RPMI8226 (cell line): ENCODE measurements around the gene STK17A.
A peak's percentile ranks its signal among the peaks of the same experiment; 100 is the strongest.
"Not testable (repeated sequence)": the region's sequence is repeated elsewhere in the genome, so short reads cannot be mapped to it uniquely, and the experiment has no call there.

Experiments
- DNase-seq: peaks from one replicate; pipeline ENCODE4 v3.0.0-alpha.2; 2015

STK17A gene

DNA sequence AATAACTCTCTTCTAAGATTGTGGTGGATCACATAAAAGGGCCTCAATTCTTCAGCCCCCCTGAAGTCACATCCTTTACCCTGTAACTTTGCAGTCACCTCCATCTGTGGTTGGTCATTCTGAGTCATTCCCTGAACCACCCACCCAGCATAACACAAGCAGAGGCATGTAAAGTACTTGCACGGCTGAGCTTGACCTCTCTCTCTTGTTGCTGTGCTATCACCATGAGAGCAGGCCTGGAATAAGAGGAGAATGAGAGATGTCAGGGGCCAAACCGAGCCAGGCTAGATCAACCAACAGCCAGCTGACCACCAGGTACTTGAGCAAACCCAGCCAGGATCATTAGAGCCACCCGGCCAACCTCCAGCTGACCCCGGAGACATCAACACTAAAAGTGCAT is 13.5 kb upstream of the STK17A start:
- no peak for DNase-seq

- no peak for DNase-seq
Measured at GRCh38 chr7:43570688-43571365, 12.1 kb upstream of the STK17A start.

DNA sequence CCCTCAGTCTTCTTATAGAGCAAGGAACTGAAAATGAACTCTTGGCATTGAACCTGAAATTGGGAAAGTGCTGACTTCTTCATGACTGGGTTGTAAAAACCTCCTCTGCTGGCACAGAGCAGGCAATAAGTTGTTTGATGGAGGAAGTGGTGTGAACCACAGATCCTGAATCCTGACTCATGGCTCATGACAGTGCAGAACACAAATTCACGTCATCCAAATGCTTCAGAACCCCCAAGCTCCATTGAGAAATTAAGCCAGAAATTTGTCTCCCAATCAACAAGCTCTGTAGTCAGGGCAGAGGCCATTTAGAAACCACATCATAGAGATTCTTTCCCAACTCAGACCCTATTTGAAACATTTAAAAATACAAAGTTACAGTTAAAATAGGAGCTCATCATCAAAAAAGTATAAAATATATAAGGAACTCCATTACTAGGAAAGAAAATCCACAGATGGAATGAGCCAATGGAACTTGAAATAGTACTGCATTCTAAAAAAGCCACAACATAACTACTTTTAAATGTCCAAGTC is 10.3 kb upstream of the STK17A start:
- DNase-seq: peak; percentile 95

- DNase-seq: not testable (repeated sequence)
Measured at GRCh38 chr7:43573832-43574231, 9.1 kb upstream of the STK17A start.

DNA sequence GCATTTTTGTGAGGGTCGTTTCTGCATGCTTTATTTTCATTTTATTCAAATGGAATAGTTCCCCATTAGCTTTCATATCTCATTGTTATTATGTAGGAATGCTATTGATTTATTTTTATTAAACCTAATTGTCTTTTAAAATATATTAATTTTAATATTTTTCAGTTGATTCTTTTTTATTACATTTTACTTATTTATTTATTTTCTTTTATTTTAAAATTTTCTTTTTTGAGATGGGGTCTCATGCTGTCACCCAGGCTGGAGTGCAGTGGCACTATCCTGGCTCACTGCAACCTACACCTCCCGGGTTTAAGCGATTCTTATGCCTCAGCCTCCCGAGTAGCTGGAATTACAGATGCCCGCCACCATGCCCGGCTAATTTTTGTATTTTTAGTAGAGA is 7.4 kb upstream of the STK17A start:
- DNase-seq: no peak

DNA sequence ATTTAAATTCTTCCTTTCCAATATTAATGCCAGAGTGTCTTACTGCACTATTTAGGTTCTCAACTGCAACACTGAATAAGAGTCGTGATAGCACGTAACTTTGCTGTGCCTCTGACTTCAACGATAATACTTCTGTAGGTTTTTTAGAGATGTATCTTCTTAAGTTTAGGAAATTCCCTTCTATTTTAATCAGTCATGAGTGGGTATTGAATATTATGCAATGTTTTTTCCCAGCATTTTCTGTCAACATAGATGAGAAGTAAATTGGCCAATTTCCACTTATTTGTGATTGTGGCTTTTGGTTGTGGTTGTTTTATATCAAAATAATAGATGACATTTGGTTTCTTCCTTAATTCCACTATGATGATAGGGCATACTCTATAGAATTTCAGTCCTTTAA is 6.7 kb upstream of the STK17A start:
- no peak for DNase-seq

DNA sequence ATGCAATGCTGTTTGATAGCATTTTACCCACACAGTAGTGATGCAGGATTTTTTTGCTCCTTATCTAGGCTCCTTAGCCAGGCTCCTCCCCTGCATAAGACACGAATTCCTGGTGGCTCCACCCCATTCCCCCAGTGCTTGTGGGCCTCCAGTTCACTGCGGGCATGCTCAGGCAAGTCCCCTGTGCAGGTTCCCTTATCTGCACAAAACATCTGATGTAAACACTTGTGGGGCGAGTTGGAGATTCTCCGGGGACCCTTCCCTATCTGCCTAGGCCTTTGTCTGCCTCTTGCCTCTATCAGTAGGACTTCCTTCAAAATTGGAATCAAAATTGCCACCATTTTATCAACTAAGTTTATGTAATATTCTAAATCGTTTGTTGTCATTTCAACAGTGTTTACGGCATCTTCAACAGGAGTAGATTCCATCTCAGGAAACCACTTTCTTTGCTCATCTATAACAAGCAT is 5.4 kb upstream of the STK17A start:
- DNase-seq: no peak

GRCh38 chr7:43583424-43584194 is 701 bp downstream of the STK17A start:
- DNase-seq: peak; percentile 85

DNA sequence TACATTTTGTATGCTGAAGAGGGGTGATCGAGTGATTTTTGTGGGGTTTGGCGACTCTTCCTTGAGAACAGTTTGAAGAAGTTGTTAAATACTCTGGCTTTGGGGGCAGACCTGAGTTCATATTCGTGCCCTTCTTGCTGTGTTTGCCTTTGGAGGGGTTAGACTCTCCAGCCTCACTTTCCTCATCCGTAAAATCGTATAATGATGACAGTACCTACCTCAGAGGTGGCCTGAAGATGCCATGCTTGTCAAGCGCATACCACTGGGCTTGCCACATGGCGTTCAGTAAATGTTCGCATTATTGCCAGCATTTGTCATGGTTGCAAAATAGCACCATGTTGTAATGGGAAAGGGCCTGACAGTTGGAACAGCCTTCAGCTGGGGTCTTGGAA is 1.3 kb downstream of the STK17A start:
- DNase-seq: peak; percentile 69

- DNase-seq: peak; percentile 24
Measured at GRCh38 chr7:43584733-43585132, 1.8 kb downstream of the STK17A start.

DNA sequence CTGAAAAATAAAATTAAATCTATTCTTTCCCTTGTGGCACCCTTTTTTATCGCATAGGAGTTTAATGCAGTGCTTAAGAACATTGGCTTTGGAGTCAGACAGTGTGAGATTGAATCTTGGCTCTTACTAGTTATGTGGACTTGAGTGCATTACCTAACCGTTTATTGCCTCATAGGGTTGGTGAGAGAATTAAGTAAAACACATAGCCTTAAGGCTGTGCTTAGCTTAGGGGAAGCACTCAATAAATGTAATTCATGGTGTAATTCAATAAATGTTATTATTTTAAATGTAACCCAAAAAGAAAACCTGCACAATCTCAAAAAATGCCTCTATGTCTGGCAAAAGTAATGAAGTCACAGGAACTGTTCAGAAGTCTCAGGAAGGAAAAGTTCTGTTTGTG is 2.7 kb downstream of the STK17A start:
- DNase-seq: peak; percentile 45

GRCh38 chr7:43586251-43586900 is 3.5 kb downstream of the STK17A start:
- DNase-seq: no peak

DNA sequence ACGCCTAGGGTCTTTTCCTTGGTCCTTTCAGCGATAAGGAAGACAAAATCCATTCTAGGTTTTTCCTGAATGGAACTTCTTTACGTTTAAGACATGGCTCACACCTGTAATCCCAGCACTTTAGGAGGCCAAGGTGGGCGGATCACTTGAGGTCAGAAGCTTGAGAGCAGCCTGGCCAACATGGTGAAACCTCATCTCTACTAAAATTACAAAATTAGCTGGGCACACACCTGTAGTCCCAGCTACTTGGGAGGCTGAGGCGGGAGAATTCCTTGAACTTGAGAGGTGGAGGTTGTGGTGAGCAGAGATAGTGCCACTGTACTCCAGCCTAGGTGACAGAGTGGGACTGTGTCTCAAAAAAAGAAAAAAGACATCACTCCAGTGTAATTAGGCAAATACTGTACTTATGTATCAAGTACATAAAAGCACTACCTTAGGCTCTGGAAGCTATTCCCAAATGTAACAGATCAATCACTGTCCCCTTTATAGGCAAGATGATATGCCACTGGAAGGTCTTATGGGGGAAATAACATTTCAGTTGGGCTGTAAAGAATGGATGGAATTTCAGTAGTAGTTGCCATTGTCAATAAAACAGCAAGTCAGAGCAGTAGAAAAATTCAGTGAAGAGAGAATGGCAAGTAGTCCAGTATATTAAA is 5.7 kb downstream of the STK17A start:
- DNase-seq: no peak

GRCh38 chr7:43589133-43589478 is 6.2 kb downstream of the STK17A start:
- no peak for DNase-seq

DNA sequence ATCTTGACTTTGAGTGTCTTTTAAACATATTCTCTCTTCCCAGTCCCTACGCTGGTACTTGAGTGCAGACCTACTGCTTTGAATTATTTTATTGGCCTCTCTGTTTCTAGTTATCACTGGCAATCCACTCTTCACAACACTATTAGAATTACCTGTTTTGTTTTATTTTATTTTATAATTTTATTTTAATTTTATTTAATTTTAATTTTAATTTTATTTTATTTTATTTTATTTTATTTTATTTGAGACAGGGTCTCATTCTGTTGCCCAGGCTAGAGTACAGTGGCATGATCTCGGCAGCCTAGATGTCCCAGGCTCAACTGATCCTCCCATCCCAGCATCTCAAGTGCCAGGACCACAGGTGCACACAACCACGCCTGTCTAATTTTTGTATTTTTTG is 6.8 kb downstream of the STK17A start:
- DNase-seq: no peak

DNA sequence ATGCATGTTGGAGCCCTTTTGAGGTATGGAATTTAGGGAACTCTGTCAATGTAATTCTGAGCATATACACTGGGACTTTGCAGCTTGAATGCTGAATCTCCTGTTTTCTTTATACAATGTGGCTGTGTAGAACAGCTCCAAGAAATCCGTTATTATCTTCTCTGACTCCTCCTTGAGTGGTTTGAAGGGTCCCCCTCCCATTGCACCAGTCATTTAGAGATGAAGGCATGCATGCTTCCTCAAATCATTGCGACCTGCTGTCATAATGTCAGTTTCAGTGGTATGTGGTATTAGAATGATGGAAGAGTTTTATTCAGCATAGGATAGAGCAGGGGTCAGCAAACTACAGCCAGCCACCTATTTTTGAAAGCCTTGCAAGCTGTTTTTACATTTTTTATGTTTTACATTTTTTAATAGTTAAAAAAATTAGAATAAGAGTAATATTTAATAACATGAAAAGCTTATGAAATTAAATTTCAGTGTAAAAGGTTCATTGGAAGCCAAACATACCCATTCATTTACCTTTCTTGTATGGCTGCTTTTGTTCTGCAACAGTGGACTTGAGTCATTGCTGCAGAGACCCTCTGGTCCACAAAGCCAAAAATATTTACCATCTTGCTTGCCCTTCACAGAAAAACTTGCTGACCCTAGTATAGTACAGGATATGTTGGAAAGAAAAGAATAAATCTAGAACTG is 8.1 kb downstream of the STK17A start:
- peak; percentile 44 for DNase-seq

DNA sequence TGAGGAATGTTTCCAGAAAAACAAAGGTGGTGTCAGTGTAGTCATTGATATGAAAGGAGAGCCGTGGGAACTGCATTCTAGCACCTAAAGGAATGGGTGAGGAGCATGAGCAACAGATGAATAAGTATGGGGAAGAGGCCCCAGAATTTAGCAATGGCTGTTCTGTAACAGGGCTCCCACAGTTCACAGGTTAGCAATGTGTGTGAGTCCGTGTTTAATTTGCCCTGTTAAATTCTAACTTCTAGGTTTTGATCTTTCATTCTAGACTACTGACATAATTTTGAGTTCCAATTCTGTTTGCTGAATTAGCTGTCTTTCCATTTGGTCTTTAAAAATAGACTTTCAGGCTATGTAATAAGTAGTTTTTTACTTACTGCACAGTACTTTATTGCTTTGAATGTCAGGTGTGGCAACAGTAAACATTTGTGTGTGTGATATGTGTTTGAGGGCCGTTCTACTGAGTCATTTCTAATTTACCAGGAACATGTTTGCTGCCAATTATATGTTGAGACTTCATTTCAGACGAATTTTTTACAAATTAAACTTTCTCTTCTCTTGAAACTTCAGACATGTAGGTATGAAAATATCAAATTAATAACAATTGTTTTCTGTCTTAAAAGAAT is 8.8 kb downstream of the STK17A start:
- no peak for DNase-seq

DNA sequence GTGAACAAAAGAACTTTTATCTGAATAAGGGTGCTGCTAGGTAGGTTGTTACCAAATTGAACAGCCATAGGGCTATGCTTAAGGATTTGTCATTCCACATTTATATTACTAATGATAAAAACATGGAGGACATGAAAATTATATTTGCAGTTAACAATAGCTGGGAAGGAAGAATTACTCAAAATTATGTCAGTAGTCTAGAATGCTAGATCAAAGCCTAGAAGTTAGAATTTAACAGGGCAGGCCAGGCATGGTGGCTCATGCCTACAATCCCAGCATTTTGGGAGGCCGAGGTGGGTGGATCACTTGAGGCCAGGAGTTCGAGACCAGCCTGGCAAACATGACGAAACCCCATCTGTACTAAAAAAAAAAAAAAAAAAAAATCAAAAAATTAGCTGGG is 9.4 kb downstream of the STK17A start:
- DNase-seq: no peak

GRCh38 chr7:43593010-43593409 is 10.1 kb downstream of the STK17A start:
- DNase-seq: no peak

DNA sequence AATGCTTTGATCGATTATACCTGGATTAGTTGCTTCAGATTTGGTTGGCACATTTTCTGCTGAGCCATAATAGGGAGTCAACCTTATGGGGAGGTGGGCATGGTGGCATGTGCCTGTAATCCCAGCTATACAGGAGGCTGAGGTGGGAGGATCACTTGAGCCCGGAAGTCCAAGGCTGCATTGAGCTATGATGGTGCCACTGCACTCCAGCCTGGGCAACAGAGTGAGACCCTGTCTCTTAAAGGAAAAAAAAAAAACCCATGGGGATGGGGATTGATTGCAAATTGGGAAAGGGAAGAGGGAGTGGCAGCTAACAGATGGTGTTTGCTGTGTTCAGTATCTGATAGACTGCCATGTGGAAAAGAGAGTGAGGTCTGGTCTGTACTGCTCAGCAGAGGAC is 11.1 kb downstream of the STK17A start:
- DNase-seq: no peak

GRCh38 chr7:43596426-43596825 is 13.5 kb downstream of the STK17A start:
- not testable (repeated sequence) for DNase-seq

DNA sequence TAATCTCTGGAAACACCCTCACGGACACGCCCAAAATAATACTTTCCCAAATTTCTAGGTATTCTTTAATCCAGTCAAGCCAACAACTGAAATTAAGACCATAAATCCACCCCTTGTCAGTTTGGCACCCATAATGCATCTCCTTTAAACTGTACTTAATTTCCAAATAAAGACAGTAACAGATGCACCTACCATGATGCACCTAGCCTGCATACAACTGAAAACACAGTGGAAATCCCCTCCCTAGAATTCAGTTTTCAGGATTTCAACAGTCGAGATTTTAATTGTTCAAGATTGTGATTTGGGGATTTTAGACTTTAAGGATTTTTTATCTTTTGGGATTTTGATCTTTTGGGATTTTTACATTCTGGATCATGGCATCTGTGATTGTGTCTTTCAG is 17.1 kb downstream of the STK17A start:
- DNase-seq: no peak
